ENCODE results near the gene ADSS1. TPM values are rescaled to one million over a fixed set of nuclear protein-coding genes. Genes with fewer than 3 reads are reported as not detected.
A peak's percentile ranks its signal among the peaks of the same experiment; 100 is the strongest.

The ADSS1 gene
- total RNA-seq, 4 donors from 2014 or later, result 3.4 to 11.4 (median 8.4) TPM

- WGBS, 2 donors, result 2% methylated on average over 8 of the region's 30 CpGs
- Histone ChIP-seq H3K36me3 (peaks cover 16 to 38% (median 24%) of the 10 kb centered on the region in 3 donors), H3K4me3 (peak overlapping the region; percentile 76 to 99 (median 91)), H3K27me3 (no peaks in the 10 kb centered on the region), H3K4me1 (peaks cover 31 to 56% (median 34%) of the 10 kb centered on the region in 3 donors), H3K9me3 (no peaks in the 10 kb centered on the region), H3K27ac (peak overlapping the region; percentile 86 to 96 (median 95))
- TF ChIP-seq POLR2A (IDR thresholded peaks at IDR 0.05), result no peak
- TF ChIP-seq CTCF (IDR thresholded peaks at IDR 0.05), result no peak
- DNase-seq, result no peak
- intact Hi-C loops (cut with DNase I), result no loop called here
Observed at GRCh38 chr14:104753528-104754212, 29.6 kb downstream of the ADSS1 start.

GRCh38 chr14:104754213-104754851 lies 30.3 kb downstream of the ADSS1 start:
- Histone ChIP-seq H3K4me1 (peaks cover 24 to 50% (median 27%) of the 10 kb centered on the region in 3 donors), H3K27me3 (no peaks in the 10 kb centered on the region), H3K9me3 (no peaks in the 10 kb centered on the region), H3K27ac (peak overlapping the region; percentile 86 to 96 (median 95)), H3K36me3 (peaks cover 16 to 45% (median 25%) of the 10 kb centered on the region in 3 donors), H3K4me3 (peak overlapping the region; percentile 76 to 99 (median 91))
- TF ChIP-seq CTCF (IDR thresholded peaks at IDR 0.05) (no peak), POLR2A (IDR thresholded peaks at IDR 0.05) (no peak)
- WGBS, 2 donors, result 38 to 42% methylated on average over 11 to 13 of the region's 13 CpGs
- no peak for DNase-seq
- intact Hi-C loops (cut with DNase I), result no loop called here

GRCh38 chr14:104755621-104756020 lies 31.6 kb downstream of the ADSS1 start:
- H3K27me3 ChIP-seq, result no peaks in the 10 kb centered on the region
- no peak overlapping the region for H3K4me3 ChIP-seq
- H3K9me3 ChIP-seq, result no peaks in the 10 kb centered on the region
- WGBS, 2 donors, result 60% methylated on average over 1 of the region's 11 CpGs; no CpG with 5 or more reads in 1 of the 2 donors
- H3K27ac ChIP-seq, result no peak overlapping the region
- peaks cover 19 to 37% (median 23%) of the 10 kb centered on the region in 3 donors for H3K4me1 ChIP-seq
- TF ChIP-seq CTCF (IDR thresholded peaks at IDR 0.05) (no peak), POLR2A (IDR thresholded peaks at IDR 0.05) (no peak)
- intact Hi-C loops (cut with DNase I), result no loop called here
- DNase-seq, result no peak
- peaks cover 16 to 58% (median 28%) of the 10 kb centered on the region in 3 donors for H3K36me3 ChIP-seq

- Histone ChIP-seq H3K27ac (no peak overlapping the region), H3K36me3 (peaks cover 16 to 68% (median 28%) of the 10 kb centered on the region in 3 donors), H3K9me3 (no peaks in the 10 kb centered on the region), H3K4me3 (no peak overlapping the region), H3K4me1 (peaks cover 18 to 34% (median 23%) of the 10 kb centered on the region in 3 donors), H3K27me3 (no peaks in the 10 kb centered on the region)
- WGBS, 2 donors, result 68 to 94% methylated on average over 9 to 11 of the region's 27 CpGs
- no peak for TF ChIP-seq POLR2A (IDR thresholded peaks at IDR 0.05)
- no peak for TF ChIP-seq CTCF (IDR thresholded peaks at IDR 0.05)
- DNase-seq, result no peak
- intact Hi-C loops (cut with DNase I), result no loop called here
Observed at GRCh38 chr14:104756477-104757237, 32.6 kb downstream of the ADSS1 start.

Data from esophagus squamous epithelium (tissue), 5 donors.